HG03378 (cell line): ENCODE measurements around the gene DIAPH2.

Experiments
- ATAC-seq: cut with Tn5 transposase; IDR thresholded peaks from one replicate; pipeline ENCODE4 v1.9.1; 2021; ENCODE audit warnings: mild to moderate bottlenecking, moderate library complexity; ENCODE audit not compliant: unreplicated experiment

Gene DIAPH2

GRCh38 chrX:96924581-96924980, 239.9 kb downstream of the DIAPH2 start:
- ATAC-seq: no peak

GRCh38 chrX:96929036-96929435, 244.4 kb downstream of the DIAPH2 start:
- ATAC-seq: no peak

GRCh38 chrX:96957718-96958117, 273.1 kb downstream of the DIAPH2 start:
- ATAC-seq: no peak

- ATAC-seq: no peak
Observed at GRCh38 chrX:96971812-96972211, 287.2 kb downstream of the DIAPH2 start.

GRCh38 chrX:96978906-96979305, 294.3 kb downstream of the DIAPH2 start:
- ATAC-seq: no peak

- no peak for ATAC-seq
Observed at GRCh38 chrX:96979766-96980165, 295.1 kb downstream of the DIAPH2 start.

- no peak for ATAC-seq
Observed at GRCh38 chrX:96982161-96982560, 297.5 kb downstream of the DIAPH2 start.

GRCh38 chrX:96984538-96984937, 299.9 kb downstream of the DIAPH2 start:
- ATAC-seq: no peak

- no peak for ATAC-seq
Observed at GRCh38 chrX:96985046-96985445, 300.4 kb downstream of the DIAPH2 start.

GRCh38 chrX:96987228-96987627, 302.6 kb downstream of the DIAPH2 start:
- ATAC-seq: no peak

GRCh38 chrX:96989830-96990571, 305.4 kb downstream of the DIAPH2 start:
- no peak for ATAC-seq

- peak; percentile 64 for ATAC-seq
Observed at GRCh38 chrX:96994093-96994492, 309.5 kb downstream of the DIAPH2 start.

- no peak for ATAC-seq
Observed at GRCh38 chrX:96997196-96997595, 312.6 kb downstream of the DIAPH2 start.

GRCh38 chrX:97000682-97001368, 316.2 kb downstream of the DIAPH2 start:
- no peak for ATAC-seq

- ATAC-seq: no peak
Observed at GRCh38 chrX:97006167-97006566, 321.5 kb downstream of the DIAPH2 start.

- ATAC-seq: no peak
Observed at GRCh38 chrX:97009391-97009790, 324.7 kb downstream of the DIAPH2 start.

GRCh38 chrX:97011540-97011939, 326.9 kb downstream of the DIAPH2 start:
- no peak for ATAC-seq

- no peak for ATAC-seq
Observed at GRCh38 chrX:97016106-97016505, 331.5 kb downstream of the DIAPH2 start.

GRCh38 chrX:97021680-97022079, 337.0 kb downstream of the DIAPH2 start:
- no peak for ATAC-seq

- ATAC-seq: no peak
Observed at GRCh38 chrX:97026406-97026805, 341.8 kb downstream of the DIAPH2 start.

- ATAC-seq: no peak
Observed at GRCh38 chrX:97027384-97027922, 342.8 kb downstream of the DIAPH2 start.

- ATAC-seq: peak; percentile 80
Observed at GRCh38 chrX:97030463-97030862, 345.8 kb downstream of the DIAPH2 start.
